ENCODE measurements around the gene POR. TPM values are rescaled to one million over a fixed set of nuclear protein-coding genes. Genes with fewer than 3 reads are reported as not detected.

POR gene
- polyA plus RNA-seq, 1 donor from 2014 or later = 61.2 TPM

DNA sequence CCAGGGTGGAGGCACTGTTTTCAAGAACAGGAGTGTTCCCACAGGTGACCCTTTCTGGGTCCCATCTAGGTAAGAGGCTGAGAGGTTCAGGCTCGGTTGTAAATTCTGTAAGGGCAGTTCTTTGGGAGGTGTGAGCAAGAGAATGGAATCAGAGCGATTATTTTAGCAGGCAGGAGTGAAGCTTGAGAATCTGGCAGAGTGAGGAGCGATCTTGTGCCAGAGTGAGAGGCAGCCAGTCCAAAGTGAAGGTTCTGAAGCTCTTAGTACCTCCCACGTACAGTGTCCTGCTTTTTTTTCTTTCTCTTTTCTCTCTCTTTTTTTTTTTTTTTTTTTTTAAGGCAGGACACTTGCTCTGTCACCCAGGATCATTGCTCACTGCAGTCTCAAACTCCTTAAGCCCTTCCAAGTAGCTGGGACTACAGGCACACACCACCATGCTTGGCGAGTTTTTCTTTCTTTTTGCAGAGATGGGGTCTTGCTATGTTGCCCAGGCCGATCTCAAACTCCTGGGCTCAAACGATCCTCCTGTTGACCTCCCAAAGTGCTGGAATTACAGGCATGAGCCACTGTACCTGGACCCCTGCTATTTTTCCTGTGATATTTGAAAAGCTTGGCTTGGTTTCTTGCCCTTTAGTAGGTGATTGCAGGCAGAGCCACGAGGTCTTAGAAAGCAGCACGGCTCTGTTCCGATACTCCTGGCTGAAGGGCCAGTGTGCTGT is 10.9 kb downstream of the POR start:
- no peak overlapping the region for H3K4me3 ChIP-seq (ENCODE audit: low read length)
- no peaks in the 10 kb centered on the region for H3K36me3 ChIP-seq (ENCODE audit: insufficient read depth, low read length)
- H3K79me2 ChIP-seq (replicated peaks; ENCODE audit: insufficient read depth, low read length) = peaks cover 10% of the 10 kb centered on the region
- H3K27me3 ChIP-seq (ENCODE audit: insufficient read depth, low read depth, low read length) = no peaks in the 10 kb centered on the region
- no peaks in the 10 kb centered on the region for H4K20me1 ChIP-seq (ENCODE audit: insufficient read depth)
- H2AFZ ChIP-seq (ENCODE audit: low read depth, low read length) = no peak overlapping the region
- no peak overlapping the region for H3K9ac ChIP-seq (ENCODE audit: low read length)
- no peaks in the 10 kb centered on the region for H3F3A ChIP-seq (ENCODE audit: insufficient read depth, low read length, poor library complexity, severe bottlenecking)
- H3K27ac ChIP-seq (ENCODE audit: low read length) = no peak overlapping the region
- no peaks in the 10 kb centered on the region for H3K9me2 ChIP-seq (ENCODE audit: insufficient read depth, low read length)
- H3K9me3 ChIP-seq (ENCODE audit: low read length) = no peaks in the 10 kb centered on the region
- no peak overlapping the region for H3K4me2 ChIP-seq (ENCODE audit: low read length)
- no peak for TF ChIP-seq TAF1 (IDR thresholded peaks at IDR 0.05; ENCODE audit: low read depth)
- TF ChIP-seq, protein P1, sequence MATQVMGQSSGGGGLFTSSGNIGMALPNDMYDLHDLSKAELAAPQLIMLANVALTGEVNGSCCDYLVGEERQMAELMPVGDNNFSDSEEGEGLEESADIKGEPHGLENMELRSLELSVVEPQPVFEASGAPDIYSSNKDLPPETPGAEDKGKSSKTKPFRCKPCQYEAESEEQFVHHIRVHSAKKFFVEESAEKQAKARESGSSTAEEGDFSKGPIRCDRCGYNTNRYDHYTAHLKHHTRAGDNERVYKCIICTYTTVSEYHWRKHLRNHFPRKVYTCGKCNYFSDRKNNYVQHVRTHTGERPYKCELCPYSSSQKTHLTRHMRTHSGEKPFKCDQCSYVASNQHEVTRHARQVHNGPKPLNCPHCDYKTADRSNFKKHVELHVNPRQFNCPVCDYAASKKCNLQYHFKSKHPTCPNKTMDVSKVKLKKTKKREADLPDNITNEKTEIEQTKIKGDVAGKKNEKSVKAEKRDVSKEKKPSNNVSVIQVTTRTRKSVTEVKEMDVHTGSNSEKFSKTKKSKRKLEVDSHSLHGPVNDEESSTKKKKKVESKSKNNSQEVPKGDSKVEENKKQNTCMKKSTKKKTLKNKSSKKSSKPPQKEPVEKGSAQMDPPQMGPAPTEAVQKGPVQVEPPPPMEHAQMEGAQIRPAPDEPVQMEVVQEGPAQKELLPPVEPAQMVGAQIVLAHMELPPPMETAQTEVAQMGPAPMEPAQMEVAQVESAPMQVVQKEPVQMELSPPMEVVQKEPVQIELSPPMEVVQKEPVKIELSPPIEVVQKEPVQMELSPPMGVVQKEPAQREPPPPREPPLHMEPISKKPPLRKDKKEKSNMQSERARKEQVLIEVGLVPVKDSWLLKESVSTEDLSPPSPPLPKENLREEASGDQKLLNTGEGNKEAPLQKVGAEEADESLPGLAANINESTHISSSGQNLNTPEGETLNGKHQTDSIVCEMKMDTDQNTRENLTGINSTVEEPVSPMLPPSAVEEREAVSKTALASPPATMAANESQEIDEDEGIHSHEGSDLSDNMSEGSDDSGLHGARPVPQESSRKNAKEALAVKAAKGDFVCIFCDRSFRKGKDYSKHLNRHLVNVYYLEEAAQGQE (IDR thresholded peaks at IDR 0.05; ENCODE audit: borderline replicate concordance) = no peak
- no peak for TF ChIP-seq MXI1 (conservative IDR thresholded peaks at IDR 0.05; ENCODE audit: poor library complexity, severe bottlenecking)
- TF ChIP-seq SMC3 (conservative IDR thresholded peaks at IDR 0.05; ENCODE audit: poor library complexity) = no peak
- no peak for TF ChIP-seq EP300 (conservative IDR thresholded peaks at IDR 0.05; ENCODE audit: poor library complexity, severe bottlenecking)
- TF ChIP-seq, protein P2, sequence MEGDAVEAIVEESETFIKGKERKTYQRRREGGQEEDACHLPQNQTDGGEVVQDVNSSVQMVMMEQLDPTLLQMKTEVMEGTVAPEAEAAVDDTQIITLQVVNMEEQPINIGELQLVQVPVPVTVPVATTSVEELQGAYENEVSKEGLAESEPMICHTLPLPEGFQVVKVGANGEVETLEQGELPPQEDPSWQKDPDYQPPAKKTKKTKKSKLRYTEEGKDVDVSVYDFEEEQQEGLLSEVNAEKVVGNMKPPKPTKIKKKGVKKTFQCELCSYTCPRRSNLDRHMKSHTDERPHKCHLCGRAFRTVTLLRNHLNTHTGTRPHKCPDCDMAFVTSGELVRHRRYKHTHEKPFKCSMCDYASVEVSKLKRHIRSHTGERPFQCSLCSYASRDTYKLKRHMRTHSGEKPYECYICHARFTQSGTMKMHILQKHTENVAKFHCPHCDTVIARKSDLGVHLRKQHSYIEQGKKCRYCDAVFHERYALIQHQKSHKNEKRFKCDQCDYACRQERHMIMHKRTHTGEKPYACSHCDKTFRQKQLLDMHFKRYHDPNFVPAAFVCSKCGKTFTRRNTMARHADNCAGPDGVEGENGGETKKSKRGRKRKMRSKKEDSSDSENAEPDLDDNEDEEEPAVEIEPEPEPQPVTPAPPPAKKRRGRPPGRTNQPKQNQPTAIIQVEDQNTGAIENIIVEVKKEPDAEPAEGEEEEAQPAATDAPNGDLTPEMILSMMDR (IDR thresholded peaks at IDR 0.05; ENCODE audit: poor library complexity, severe bottlenecking) = no peak
- TF ChIP-seq RAD21 (conservative IDR thresholded peaks at IDR 0.05) = no peak

DNA sequence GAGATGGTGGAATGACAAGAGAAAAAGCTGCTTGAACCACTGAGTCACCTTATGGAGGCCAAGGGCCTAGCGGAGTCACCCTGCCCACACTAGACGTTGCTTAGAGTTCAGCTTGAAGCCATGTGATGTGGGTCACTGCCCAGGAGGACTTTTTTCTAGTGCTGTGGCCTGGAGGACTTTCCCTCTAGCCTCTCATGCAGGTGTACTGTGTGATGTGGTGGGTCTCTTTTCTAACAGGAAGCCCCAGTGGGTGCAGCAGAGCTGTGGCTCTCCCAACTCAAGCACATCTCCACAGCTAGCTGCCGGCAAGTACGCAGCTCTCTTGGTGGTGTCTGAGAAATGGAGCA is 13.6 kb downstream of the POR start:
- Histone ChIP-seq H3K9me3 (ENCODE audit: low read length) (no peaks in the 10 kb centered on the region), H3K9ac (ENCODE audit: low read length) (no peak overlapping the region), H3K27me3 (ENCODE audit: insufficient read depth, low read depth, low read length) (no peaks in the 10 kb centered on the region), H3F3A (ENCODE audit: insufficient read depth, low read length, poor library complexity, severe bottlenecking) (no peaks in the 10 kb centered on the region), H4K20me1 (ENCODE audit: insufficient read depth) (no peaks in the 10 kb centered on the region), H3K4me3 (ENCODE audit: low read length) (no peak overlapping the region), H3K4me2 (ENCODE audit: low read length) (no peak overlapping the region), H3K9me2 (ENCODE audit: insufficient read depth, low read length) (no peaks in the 10 kb centered on the region), H3K36me3 (ENCODE audit: insufficient read depth, low read length) (no peaks in the 10 kb centered on the region), H3K79me2 (replicated peaks; ENCODE audit: insufficient read depth, low read length) (peaks cover 6% of the 10 kb centered on the region), H2AFZ (ENCODE audit: low read depth, low read length) (no peak overlapping the region), H3K27ac (ENCODE audit: low read length) (no peak overlapping the region)
- TF ChIP-seq MXI1 (conservative IDR thresholded peaks at IDR 0.05; ENCODE audit: poor library complexity, severe bottlenecking) = no peak
- no peak for TF ChIP-seq SMC3 (conservative IDR thresholded peaks at IDR 0.05; ENCODE audit: poor library complexity)
- no peak for TF ChIP-seq EZH2 (IDR thresholded peaks at IDR 0.05; ENCODE audit: borderline replicate concordance, insufficient read depth, low read length, poor library complexity, severe bottlenecking)
- no peak for TF ChIP-seq POLR2AphosphoS5 (IDR thresholded peaks at IDR 0.05)
- TF ChIP-seq, protein P2 (IDR thresholded peaks at IDR 0.05; ENCODE audit: poor library complexity, severe bottlenecking) = no peak
- TF ChIP-seq EP300 (conservative IDR thresholded peaks at IDR 0.05; ENCODE audit: poor library complexity, severe bottlenecking) = no peak
- TF ChIP-seq, protein P1 (IDR thresholded peaks at IDR 0.05; ENCODE audit: borderline replicate concordance) = no peak
- TF ChIP-seq RAD21 (conservative IDR thresholded peaks at IDR 0.05) = no peak
- no peak for TF ChIP-seq TAF1 (IDR thresholded peaks at IDR 0.05; ENCODE audit: low read depth)

Measured in neural cell (in vitro differentiated cells).